Activated T-cell treated with anti-CD3 and anti-CD28 coated beads, Interleukin-2, amount 50 U/mL, for 1 hour (primary cell): Measurements from ENCODE around the gene SAMD14.

ENCODE experiments used
- DNase-seq: peaks from one replicate; pipeline ENCODE4 v3.0.0-alpha.2; 2020

SAMD14 gene

GRCh38 chr17:50129728-50130558 lies at the start of gene SAMD14:
Gene SAMD14 (minus strand): TSS chr17:50130160. CDS start chr17:50124959, 5,201 bp downstream.
- DNase-seq: peak; percentile 68

DNA sequence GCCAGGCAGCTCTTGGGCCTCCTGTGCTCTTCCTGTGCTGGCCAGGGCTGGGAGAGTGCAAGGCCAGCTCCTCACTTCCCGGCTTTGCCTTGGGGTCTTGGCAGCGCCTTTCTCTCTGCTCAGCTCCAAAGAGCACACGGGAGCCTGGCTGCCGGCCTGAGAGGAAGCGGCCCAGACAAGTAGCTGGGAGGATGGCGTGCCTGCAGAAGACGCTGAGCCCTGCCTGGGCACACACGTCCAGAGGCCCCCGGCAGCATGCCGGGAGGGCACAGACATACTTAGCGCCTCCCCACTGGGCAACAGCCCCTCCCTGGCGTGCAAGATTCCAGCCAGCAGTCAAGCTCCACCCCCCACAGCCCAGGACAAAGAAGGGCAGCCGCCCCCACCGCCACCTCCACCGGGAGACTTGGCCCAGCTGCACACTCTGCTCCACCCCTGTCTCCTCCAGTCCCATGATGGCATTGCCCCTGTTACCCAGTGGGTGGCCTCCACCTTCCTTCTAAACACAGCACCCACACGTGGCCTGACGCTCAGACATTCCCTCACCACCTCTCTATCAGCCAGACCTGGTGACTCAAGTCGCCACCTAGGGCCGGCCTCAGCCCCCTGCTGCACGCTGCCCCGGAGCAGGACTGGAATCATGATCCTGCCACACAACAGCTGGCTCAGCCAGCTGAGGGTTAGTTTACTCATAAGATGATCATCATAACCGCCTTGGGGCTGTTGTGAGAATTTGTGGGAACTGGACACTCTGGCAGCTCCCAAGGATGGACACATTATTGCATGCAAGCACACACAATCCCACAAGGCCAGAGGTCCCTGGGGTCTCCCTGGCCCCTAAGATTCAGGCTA lies 48.2 kb upstream of the SAMD14 start:
- DNase-seq: peak; percentile 60

- DNase-seq: no peak
Measured at GRCh38 chr17:50177476-50177875, 47.5 kb upstream of the SAMD14 start.

DNA sequence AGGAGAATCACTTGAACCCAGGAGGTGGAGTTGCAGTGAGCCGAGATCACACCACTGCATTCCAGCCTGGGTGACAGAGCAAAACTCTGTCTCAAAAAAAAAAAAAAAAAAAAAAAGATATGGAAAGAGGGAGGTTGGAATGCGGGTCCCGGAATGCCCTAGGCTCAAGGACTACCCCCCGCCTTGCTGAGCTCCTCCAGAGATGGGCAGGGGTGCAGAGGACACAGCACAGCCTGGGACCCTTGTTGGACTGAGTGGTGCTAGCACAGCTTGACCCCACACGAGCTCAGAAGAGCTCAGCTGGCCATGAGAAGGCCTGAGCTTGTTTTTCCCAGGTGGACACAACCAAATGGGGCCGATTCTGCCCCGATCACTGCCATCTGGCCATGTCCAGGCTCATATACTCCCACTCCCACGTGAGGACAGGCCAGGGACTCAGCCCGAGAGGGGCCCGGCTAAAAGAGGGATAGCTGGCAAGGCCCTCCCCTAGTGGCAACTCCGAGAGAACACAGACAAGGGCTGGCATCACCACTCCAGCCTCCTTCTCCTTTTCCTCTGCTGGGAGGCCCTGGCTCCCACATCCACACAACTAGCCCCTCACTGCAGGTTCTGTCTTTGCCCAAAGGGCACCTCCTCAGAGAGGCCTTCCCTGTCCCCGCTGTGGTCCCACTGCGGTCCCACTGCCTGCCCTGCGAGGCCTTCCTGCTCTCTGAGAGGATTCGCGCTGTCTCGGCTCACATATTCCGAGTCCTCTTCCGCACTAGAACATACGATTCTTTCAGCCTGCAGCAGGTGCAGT lies 46.8 kb upstream of the SAMD14 start:
- DNase-seq: no peak

DNA sequence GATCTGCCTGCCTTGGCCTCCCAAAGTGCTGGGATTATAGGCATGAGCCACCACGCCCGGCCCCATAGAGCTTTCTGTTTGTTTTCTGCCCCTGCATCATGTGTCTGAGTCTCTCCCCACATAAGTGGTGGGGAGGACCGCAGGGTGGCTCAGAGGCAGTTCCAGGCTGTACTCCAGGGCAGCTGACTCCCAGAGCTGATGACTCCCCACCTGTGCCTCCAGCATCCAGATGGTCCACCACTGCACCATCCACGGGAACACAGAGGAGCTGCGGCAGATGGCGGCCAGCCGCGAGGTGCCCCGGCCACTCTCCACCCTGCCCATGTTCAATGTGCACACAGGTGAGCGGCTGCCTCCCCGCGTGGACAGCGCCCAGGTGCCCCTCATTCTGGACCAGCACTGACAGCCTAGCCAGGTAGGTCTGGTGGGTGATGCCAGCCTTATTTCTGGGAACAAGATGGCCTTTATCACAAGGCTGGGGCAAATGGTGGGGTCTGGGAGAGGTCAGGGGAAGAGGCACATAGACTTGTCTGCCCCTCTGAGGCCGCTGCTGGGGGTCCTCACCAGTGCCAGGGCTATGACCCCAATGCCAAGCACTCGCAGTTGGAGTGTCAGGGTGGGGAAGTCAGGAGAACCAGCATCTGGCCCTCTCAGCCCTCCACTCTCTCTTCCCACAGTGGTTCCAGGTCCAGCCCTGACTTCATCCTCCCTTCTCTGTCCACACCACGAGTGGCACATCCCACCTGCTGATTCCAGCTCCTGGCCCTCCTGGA lies 45.3 kb upstream of the SAMD14 start:
- DNase-seq: no peak

GRCh38 chr17:50174444-50174843 lies 44.5 kb upstream of the SAMD14 start:
- DNase-seq: no peak

- no peak for DNase-seq
Measured at GRCh38 chr17:50173335-50173941, 43.5 kb upstream of the SAMD14 start.

DNA sequence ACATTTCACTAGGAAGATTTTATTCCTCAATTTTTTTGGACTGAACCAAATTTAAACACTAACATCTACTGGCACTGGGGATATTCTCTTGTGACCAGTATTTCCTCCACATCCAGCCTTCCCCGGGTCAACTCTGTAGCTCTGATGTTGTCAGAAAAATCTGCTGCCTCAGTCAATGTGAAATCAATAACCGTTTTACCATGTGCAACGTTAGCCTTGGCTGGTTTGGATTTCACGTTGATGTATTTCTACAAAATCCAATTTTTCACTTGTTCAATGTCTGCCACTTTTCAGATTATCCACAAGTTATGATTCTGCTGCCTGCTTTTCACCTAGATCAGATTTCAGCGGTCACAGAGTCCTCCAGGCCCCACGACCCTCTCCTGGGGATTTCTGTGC lies 43.0 kb upstream of the SAMD14 start:
- DNase-seq: no peak

- DNase-seq: no peak
Measured at GRCh38 chr17:50172130-50172529, 42.2 kb upstream of the SAMD14 start.

- no peak for DNase-seq
Measured at GRCh38 chr17:50171371-50172071, 41.6 kb upstream of the SAMD14 start.

DNA sequence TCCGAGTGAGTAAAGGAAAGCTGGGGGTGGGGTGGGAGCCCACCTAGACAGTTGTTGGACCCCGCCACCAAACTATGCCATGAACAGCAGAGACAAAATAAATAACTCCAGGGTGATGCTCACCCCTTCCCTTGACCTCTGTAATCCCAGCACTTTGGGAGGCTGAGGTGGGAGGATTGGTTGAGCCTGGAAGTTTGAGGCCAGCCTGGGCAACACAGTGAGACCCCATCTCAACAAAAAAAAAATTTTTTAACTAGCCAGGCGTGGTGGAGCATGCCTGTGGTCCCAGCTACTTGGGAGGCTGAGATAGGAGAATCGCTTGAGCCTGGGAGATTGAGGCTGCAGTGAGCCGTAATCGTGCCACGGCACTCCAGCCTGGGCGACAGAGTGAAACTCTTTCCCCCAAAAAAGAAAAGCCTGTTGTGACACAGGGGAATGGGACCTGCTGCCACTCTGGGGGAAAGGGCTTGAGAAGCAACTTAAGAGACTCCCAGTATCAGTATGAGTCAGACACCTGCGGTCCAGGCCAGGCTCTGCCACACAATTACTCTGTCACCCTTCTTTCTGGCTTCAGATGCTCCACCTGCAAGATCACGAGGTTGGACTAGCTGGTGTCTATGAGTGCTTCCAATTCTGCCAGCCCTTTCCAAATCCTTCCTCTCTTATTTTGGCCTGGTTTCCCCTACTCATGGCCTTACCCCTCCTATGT lies 40.9 kb upstream of the SAMD14 start:
- DNase-seq: no peak

DNA sequence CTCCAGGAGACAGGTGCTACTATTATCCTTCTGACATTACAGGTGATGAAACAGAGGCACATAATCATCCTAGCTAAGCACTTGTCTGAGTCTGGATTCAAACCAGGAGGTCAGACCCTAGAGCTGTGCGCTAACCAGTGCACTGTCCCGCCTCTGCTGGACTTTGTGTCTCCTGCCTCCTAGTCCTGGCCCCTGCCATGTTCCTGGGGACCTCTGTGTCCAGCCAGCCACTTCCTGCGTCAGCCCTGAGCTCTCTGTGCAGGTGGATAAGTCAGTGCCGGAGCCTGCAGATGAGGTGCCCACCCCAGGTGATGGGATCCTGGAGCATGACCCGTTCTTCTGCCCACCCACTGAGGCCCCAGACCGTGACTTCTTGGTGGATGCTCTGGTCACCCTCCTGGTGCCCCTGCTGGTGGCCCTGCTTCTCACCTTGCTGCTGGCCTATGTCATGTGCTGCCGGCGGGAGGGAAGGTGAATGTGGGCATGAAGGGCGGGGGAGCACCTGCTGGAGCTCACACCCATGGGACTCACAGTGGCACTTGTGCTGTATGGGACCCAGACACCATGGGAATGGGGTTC lies 40.0 kb upstream of the SAMD14 start:
- DNase-seq: no peak

DNA sequence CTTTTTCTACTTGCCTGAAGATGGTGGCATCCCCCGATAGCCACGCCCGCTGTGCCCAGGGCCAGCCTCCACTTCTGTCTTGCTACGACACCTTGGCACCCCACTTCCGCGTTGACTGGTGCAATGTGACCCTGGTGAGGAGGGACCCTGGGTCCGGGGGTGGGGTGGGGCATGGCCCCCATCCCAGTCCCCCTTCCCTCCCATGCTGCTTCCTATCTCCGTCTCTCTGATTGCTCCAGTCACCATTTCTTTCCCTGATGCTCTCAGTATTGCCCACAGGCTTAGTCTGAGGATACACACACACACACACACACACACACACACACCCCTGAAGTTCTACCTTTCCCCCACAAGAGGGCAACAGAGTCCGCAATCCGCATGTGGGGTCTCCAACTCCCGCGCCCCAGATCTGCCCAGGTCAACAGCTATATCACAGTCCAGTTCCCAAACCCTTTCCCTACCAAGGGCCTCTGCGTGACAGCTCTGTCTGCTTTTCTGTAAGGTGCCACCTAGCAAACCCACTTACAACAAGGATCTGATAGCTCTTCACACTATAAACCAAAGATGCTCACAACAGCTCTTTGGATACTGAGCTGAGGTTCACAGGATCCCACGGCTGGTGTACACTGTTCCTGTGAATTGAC lies 39.3 kb upstream of the SAMD14 start:
- DNase-seq: peak; percentile 74

- DNase-seq: no peak
Measured at GRCh38 chr17:50168319-50168718, 38.4 kb upstream of the SAMD14 start.

DNA sequence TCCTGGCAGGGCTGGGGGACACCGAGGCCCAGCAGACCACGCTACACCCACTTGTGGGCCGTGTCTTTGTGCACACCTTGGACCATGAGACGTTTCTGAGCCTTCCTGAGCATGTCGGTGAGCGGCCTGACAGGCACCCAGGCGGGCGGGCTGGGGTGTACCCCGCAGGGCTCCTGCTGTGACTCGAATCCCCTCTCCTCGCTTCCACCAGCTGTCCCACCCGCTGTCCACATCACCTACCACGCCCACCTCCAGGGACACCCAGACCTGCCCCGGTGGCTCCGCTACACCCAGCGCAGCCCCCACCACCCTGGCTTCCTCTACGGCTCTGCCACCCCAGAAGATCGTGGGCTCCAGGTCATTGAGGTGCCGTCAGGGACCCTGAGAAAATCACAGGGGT lies 37.4 kb upstream of the SAMD14 start:
- no peak for DNase-seq

DNA sequence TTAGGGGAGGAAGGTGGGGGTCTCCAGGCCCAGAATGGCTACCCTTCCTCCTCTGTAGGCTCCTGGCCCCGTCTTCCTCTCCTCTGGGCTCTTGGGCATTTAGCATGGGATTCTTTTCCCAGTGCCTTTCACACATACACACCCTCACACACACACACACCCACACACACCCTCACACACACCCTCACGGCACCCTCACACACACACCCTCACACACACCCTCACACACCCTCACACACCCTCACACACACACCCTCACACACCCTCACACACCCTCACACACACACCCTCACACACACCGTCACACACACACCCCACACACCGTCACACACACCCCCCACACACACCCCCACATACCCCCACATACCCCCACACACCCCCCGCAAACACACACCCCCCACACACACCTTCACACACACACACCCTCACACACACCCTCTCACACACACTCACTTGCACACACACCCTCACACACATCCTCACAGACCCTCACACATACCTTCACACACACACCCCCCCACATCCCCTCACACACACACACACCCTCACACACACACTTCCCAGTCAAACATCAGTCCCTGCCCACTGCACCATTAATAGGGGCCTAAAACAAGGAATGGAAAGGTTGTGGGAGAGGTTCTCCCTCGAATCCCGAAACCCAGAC lies 36.7 kb upstream of the SAMD14 start:
- no peak for DNase-seq

- DNase-seq: no peak
Measured at GRCh38 chr17:50165867-50166517, 36.0 kb upstream of the SAMD14 start, which contains the start of gene SGCA. Gene SGCA (plus strand): TSS chr17:50166005. CDS start chr17:50166041, 36 bp downstream.

DNA sequence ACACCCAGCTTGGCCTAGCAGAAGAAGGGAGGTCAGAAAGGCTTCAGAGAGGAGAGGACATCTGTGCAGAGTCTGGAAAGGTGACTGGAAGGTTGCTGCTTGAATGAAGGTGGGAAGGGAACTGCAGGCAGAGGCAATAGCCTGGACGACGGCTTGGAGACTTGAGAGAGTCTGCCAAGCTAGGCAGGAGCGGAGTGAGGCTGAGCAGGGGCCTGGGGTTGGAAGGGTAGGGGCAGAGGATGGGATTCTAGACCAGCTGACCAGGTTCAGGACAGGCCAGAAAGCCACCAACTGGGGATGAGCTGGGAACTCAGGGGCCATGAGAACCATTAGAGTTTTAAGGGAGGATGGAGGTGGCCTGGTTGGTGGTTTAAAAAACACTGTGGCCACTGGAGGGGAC lies 35.5 kb upstream of the SAMD14 start:
- no peak for DNase-seq
